K562 (cell line): ENCODE data around the gene TRPM4. TPM values are rescaled to one million over a fixed set of nuclear protein-coding genes. Genes with fewer than 3 reads are reported as not detected.

ENCODE experiments used
- ATAC-seq: fragments of 200-7000 bp; cut with Tn5 transposase; 3 replicates; pipeline ENCODE4 v1.9.1; 2020; ENCODE audit warnings: moderate library complexity
- BruUV-seq: library from RNA; stranded (reverse); fragments of 400-500 nt; replicated peaks from 2 replicates; lab custom pipeline; 2021; lab: Mats Ljungman, UMichigan
- CTCF ChIA-PET: fragments of 300-600 bp; formaldehyde crosslinking; extraction: SDS; loops from one replicate; lab custom pipeline; 2021; ENCODE audit warnings: low intra/inter-chr PET ratio; lab: Yijun Ruan, JAX
- POLR2A ChIA-PET: fragments of 300-600, 350-650 bp; sonication (Branson Sonifier 250); formaldehyde crosslinking; extraction: SDS; loops from one replicate; lab custom pipeline; 2021; ENCODE audit warnings: antibody characterized with exemption, inconsistent platforms; lab: Yijun Ruan, JAX
- DNase-seq, 4 experiments: peaks; one replicate each; pipeline versions ENCODE4 v3.0.0 to v3.0.0-alpha.2; 2011 to 2018; ENCODE audit warnings: low spot score in 3 of 4, mixed read lengths in 3 of 4; ENCODE audit errors: extremely low read depth in 1 of 4
- FAIRE-seq: peaks from 2 replicates; lab custom pipeline; 2011; peaks lifted over from hg19 to GRCh38; lab: Jason Lieb, UNC
- H2AFZ ChIP-seq: 2 replicates; pipeline ENCODE4 v1.6.0; 2011; ENCODE audit warnings: low read depth, low read length, control low read depth, inconsistent platforms
- H3K27ac ChIP-seq: fragments of 200-600 bp; 3 replicates; pipeline ENCODE4 v1.8.0; 2011; ENCODE audit warnings: low read depth, mild to moderate bottlenecking, control low read depth, inconsistent platforms, low read length, moderate library complexity, mixed read lengths; ENCODE audit errors: extremely low read depth
- H3K27me3 ChIP-seq, 2 experiments: fragments of 300-600 bp in 1 of 2; 2 replicates in 1 of 2; 3 replicates in 1 of 2; pipeline versions ENCODE4 v1.6.0 to v1.8.0; 2011; ENCODE audit warnings: inconsistent platforms in 2 of 2, low read length in 2 of 2, mild to moderate bottlenecking in 1 of 2, mixed read lengths in 1 of 2, moderate library complexity in 1 of 2; ENCODE audit not compliant: control insufficient read depth in 2 of 2, insufficient read depth in 2 of 2
- H3K36me3 ChIP-seq: fragments of 300-600 bp; 3 replicates; pipeline ENCODE4 v1.8.0; 2011; ENCODE audit warnings: mild to moderate bottlenecking, low read length, inconsistent platforms; ENCODE audit not compliant: control insufficient read depth, insufficient read depth
- H3K4me1 ChIP-seq, 2 experiments: fragments of 200-600 bp in 1 of 2; replicated peaks in 1 of 2; 2 replicates in 1 of 2; 3 replicates in 1 of 2; pipeline versions ENCODE4 v1.5.1 to v1.8.0; 2011; ENCODE audit warnings: inconsistent platforms in 2 of 2, low read length in 2 of 2, mild to moderate bottlenecking in 1 of 2, mixed read lengths in 1 of 2, moderate library complexity in 1 of 2; ENCODE audit not compliant: control insufficient read depth in 2 of 2, insufficient read depth in 2 of 2
- H3K4me2 ChIP-seq: 2 replicates; pipeline ENCODE4 v1.6.1; 2011; ENCODE audit warnings: low read length, control low read depth, inconsistent platforms, mixed read lengths; ENCODE audit not compliant: insufficient read depth
- H3K4me3 ChIP-seq: fragments of 200-600 bp; sonication (generic), shearing (Covaris generic); 2 replicates; pipeline ENCODE4 v1.5.1; 2016; ENCODE audit warnings: control low read depth, inconsistent platforms
- H3K79me2 ChIP-seq: fragments of 200-600 bp; 3 replicates; pipeline ENCODE4 v1.8.0; 2011; ENCODE audit warnings: low read length, inconsistent platforms; ENCODE audit not compliant: control insufficient read depth, insufficient read depth
- H3K9ac ChIP-seq, 2 experiments: 2 replicates each; pipeline versions ENCODE4 v1.6.0 to v1.6.1; 2011; ENCODE audit warnings: low read depth in 2 of 2, low read length in 2 of 2, control low read depth in 1 of 2, inconsistent platforms in 1 of 2, mild to moderate bottlenecking in 1 of 2, mixed read lengths in 1 of 2; ENCODE audit not compliant: insufficient read depth in 1 of 2
- H3K9me1 ChIP-seq: one replicate; pipeline ENCODE4 v1.6.0; 2011; ENCODE audit warnings: inconsistent platforms, mild to moderate bottlenecking, low read length, moderate library complexity; ENCODE audit not compliant: control insufficient read depth, insufficient read depth
- H3K9me3 ChIP-seq: replicated peaks from 2 replicates; pipeline ENCODE4 v1.5.1; 2011; ENCODE audit warnings: low read depth, low read length, inconsistent platforms; ENCODE audit not compliant: control insufficient read depth, insufficient read depth
- H4K20me1 ChIP-seq: replicated peaks from 2 replicates; pipeline ENCODE4 v1.6.1; 2011; ENCODE audit warnings: low read length, inconsistent platforms, mixed read lengths; ENCODE audit not compliant: control insufficient read depth, insufficient read depth
- BMI1 ChIP-seq: fragments of 150-350 bp; IDR thresholded peaks from 2 replicates; pipeline ENCODE4 v1.6.1; 2014; ENCODE audit warnings: low read length
- GTF2B ChIP-seq: IDR thresholded peaks from 2 replicates; pipeline ENCODE4 v1.6.1; 2011; ENCODE audit not compliant: insufficient read length; ENCODE audit errors: extremely low read depth
- HMGXB4 ChIP-seq: sonication (generic); formaldehyde crosslinking; IDR thresholded peaks from 2 replicates; pipeline ENCODE4 v1.8.1; 2023; ENCODE audit warnings: mild to moderate bottlenecking, missing genetic modification reagents
- MYBL2 ChIP-seq, 2 experiments: fragments of 450-650 bp in 1 of 2; sonication (generic) in 1 of 2; formaldehyde crosslinking in 1 of 2; IDR thresholded peaks; 2 replicates each; pipeline versions ENCODE4 v1.6.1 to v1.8.1; 2017 to 2022; ENCODE audit warnings: borderline replicate concordance in 1 of 2, inconsistent platforms in 1 of 2, low read depth in 1 of 2, mild to moderate bottlenecking in 1 of 2, missing genetic modification reagents in 1 of 2, moderate library complexity in 1 of 2
- NR2C1 ChIP-seq, 2 experiments: fragments of 450-650 bp; IDR thresholded peaks; 2 replicates each; pipeline ENCODE4 v1.6.1; 2017; ENCODE audit warnings: mild to moderate bottlenecking in 2 of 2, antibody characterized with exemption in 1 of 2, inconsistent platforms in 1 of 2, missing compliant biosample characterization in 1 of 2, missing genetic modification characterization in 1 of 2
- RBFOX2 ChIP-seq: fragments of 200-400 bp; formaldehyde crosslinking; IDR thresholded peaks from 2 replicates; pipeline ENCODE4 v1.6.1; 2017; ENCODE audit warnings: low read depth, mild to moderate bottlenecking, low read length, moderate library complexity
- WGBS: fragments of 100-300 bp; shearing (Covaris generic); methylation state at CpG from one replicate; pipeline ENCODE4 v1.1.6; 2016; ENCODE audit warnings: low coverage, mixed read lengths; ENCODE audit not compliant: insufficient coverage; ENCODE audit errors: missing lambda C conversion rate; 5-methylcytosine and 5-hydroxymethylcytosine counted together
- in situ Hi-C: fragments of 300-500 bp; cut with MboI; formaldehyde crosslinking; loops from 4 replicates; pipeline ENCODE4 v1.15.0; 2018; ENCODE audit warnings: inconsistent platforms, mixed read lengths
- intact Hi-C: fragments of 100-400 bp; cut with micrococcal nuclease; formaldehyde crosslinking; loops from 2 replicates; pipeline ENCODE4 v1.14.2; 2022
- polyA plus RNA-seq, 8 experiments: library from polyadenylated mRNA; depleted of rRNA in 4 of 8; stranded (reverse) in 5 of 8; unstranded in 3 of 8; fragments of >200 nt; fragmentation: Nextera tagmentation in 2 of 8; fragmentation: Illumina TruSeq in 1 of 8; extraction: Ambion mirVana in 2 of 8; extraction: Trizol in 1 of 8; gene quantifications; 2 replicates each; pipeline versions ENCODE4 v1.2.1 to v1.2.3, GENCODE V29; 2011 to 2014; ENCODE audit warnings: inconsistent platforms in 1 of 8, missing spikeins in 1 of 8
- total RNA-seq, 7 experiments: library from RNA; depleted of rRNA in 6 of 7; stranded (reverse); fragments of >200 nt in 6 of 7; fragmentation: Illumina TruSeq in 2 of 7; extraction: Trizol in 2 of 7; gene quantifications; 2 replicates each; pipeline versions ENCODE4 v1.2.1 to v1.2.3, GENCODE V29; 2011 to 2021; ENCODE audit warnings: low replicate concordance in 1 of 7

The TRPM4 gene
- total and polyA plus RNA-seq, 9 of the 15 experiments (the other 6 are each of a cell fraction or from before 2014, with no cell fraction given), result 6.5 to 45.4 (median 15.2) TPM

DNA sequence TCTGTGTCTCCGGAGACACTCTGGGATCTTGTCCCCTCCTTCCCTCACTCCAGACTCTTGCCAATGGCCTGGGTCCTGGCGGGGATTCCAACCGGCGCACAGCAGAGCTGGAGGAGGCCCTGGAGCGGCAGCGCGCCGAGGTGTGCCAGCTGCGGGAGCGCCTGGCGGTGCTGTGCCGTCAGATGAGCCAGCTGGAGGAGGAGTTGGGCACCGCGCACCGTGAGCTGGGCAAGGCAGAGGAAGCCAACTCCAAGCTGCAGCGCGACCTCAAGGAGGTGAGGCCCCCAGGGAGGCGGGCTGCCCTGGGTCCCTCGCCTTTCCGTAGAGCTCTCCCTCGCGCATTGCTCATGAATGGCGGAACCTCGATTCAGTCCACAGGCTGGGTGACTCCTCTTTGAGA lies 27.3 kb upstream of the TRPM4 start:
- intact Hi-C loops, result no loop called here
- ATAC-seq, result no peak

More for the DNA sequence above, 27.3 kb upstream of the TRPM4 start:
- no peaks in the 10 kb centered on the region for H3K9me3 ChIP-seq
- H3K79me2 ChIP-seq, result peaks cover 17% of the 10 kb centered on the region; the same call in 2 of the 3 replicates
- H3K4me2 ChIP-seq, result no peak overlapping the region
- H4K20me1 ChIP-seq, result no peaks in the 10 kb centered on the region
- POLR2A ChIA-PET, result interaction anchor here (0.6 to 3.1 kb wide), 6 partner anchors 9 to 669 kb away, joined by 3 to 15 read pairs (median 7); no protein-coding TSS in a partner anchor
- no peak overlapping the region for H3K27ac ChIP-seq
- no peak overlapping the region for H3K4me3 ChIP-seq
- in situ Hi-C loops, result no loop called here
- H2AFZ ChIP-seq, result no peak overlapping the region
- TF ChIP-seq RBFOX2 (0 out of 2 replicates have a peak, but pooled peaks have one; percentile 22), GTF2B (no peak), BMI1 (no peak), NR2C1 (IDR thresholded peaks at IDR 0.05) (no peak), NR2C1 (tag; IDR thresholded peaks at IDR 0.05) (no peak), HMGXB4 (CRISPR knock-in tag) (no peak), MYBL2 (IDR thresholded peaks at IDR 0.05; ENCODE audit: low read depth) (no peak), MYBL2 (CRISPR knock-in tag; IDR thresholded peaks at IDR 0.05; ENCODE audit: borderline replicate concordance) (no peak)
- DNase-seq (no peak), FAIRE-seq (no peak)
- no TSS peak for BruUV-seq
- no peaks in the 10 kb centered on the region for H3K9me1 ChIP-seq
- CTCF ChIA-PET, result no interaction called here
- peak overlapping the region in 1 of 2 experiments; percentile 27; a peak in 1 of 4 replicates for H3K9ac ChIP-seq
- H3K4me1 ChIP-seq, result peaks cover 19 to 63% of the 10 kb centered on the region in 2 experiments
- peaks cover 45% of the 10 kb centered on the region; the same call in 2 of the 3 replicates for H3K36me3 ChIP-seq
- no peaks in the 10 kb centered on the region for H3K27me3 ChIP-seq
- WGBS, result 98% methylated on average over 14 of the region's 24 CpGs
